Measurements from ENCODE around the gene UCMA. TPM values are rescaled to one million over a fixed set of nuclear protein-coding genes. Genes with fewer than 3 reads are reported as not detected.
"Not testable (repeated sequence)": the region's sequence is repeated elsewhere in the genome, so short reads cannot be mapped to it uniquely, and the experiment has no call there.

Gene UCMA
- total RNA-seq, 4 donors from 2014 or later = 0.69 TPM; not detected in 3

DNA sequence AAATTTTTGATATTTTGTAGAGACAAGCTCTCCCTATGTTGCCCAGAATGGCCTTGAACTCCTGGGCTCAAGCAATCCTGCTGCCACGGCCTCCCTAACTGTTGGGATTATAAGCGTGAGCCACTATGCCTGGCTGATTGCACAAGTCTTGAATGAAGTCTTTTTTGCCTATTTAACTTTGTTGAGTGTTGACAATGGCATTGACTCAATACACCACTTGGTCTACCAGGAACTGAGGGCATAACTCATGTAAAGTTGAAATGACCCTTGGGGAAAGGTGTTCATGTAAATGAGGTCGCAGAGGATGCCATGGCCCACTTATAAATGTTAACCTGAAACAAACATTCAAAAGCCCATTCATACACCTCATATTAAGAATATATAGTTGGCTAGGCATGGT lies 7.4 kb upstream of the UCMA start:
- TF ChIP-seq, protein P1, sequence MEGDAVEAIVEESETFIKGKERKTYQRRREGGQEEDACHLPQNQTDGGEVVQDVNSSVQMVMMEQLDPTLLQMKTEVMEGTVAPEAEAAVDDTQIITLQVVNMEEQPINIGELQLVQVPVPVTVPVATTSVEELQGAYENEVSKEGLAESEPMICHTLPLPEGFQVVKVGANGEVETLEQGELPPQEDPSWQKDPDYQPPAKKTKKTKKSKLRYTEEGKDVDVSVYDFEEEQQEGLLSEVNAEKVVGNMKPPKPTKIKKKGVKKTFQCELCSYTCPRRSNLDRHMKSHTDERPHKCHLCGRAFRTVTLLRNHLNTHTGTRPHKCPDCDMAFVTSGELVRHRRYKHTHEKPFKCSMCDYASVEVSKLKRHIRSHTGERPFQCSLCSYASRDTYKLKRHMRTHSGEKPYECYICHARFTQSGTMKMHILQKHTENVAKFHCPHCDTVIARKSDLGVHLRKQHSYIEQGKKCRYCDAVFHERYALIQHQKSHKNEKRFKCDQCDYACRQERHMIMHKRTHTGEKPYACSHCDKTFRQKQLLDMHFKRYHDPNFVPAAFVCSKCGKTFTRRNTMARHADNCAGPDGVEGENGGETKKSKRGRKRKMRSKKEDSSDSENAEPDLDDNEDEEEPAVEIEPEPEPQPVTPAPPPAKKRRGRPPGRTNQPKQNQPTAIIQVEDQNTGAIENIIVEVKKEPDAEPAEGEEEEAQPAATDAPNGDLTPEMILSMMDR (IDR thresholded peaks at IDR 0.05) = no peak
- no peak for TF ChIP-seq POLR2A (IDR thresholded peaks at IDR 0.05)
- Histone ChIP-seq H3K9me3 (no peaks in the 10 kb centered on the region), H3K4me1 (no peaks in the 10 kb centered on the region), H3K4me3 (no peak overlapping the region), H3K36me3 (no peaks in the 10 kb centered on the region), H3K27ac (no peak overlapping the region), H3K27me3 (no peaks in the 10 kb centered on the region)
- intact Hi-C loops (cut with DNase I; ENCODE audit: low total_unique reads) = no loop called here
- DNase-seq = no peak

DNA sequence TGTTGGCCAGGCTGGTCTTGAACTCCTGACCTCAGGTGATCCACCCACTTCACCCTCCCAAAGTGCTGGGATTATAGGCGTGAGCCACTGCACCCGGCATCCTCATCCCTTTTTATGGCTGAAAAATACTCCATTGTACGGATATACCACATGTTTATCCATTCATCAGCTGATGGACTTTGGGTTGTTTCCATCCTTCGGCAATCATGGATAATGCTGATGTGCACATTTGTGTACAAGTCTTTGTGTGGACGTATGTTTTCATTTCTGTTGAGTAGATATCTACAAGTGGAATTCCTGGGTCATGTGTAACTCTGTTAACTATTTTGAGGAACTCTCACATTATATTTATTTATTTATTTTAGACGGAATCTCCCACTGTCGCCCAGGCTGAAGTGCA lies 5.7 kb upstream of the UCMA start:
- Histone ChIP-seq H3K4me3 (no peak overlapping the region), H3K27me3 (no peaks in the 10 kb centered on the region), H3K36me3 (no peaks in the 10 kb centered on the region), H3K27ac (no peak overlapping the region), H3K9me3 (no peaks in the 10 kb centered on the region), H3K4me1 (no peaks in the 10 kb centered on the region)
- TF ChIP-seq POLR2A (IDR thresholded peaks at IDR 0.05) = no peak
- TF ChIP-seq, protein P1 (IDR thresholded peaks at IDR 0.05) = no peak
- DNase-seq = no peak
- intact Hi-C loops (cut with DNase I; ENCODE audit: low total_unique reads) = no loop called here

DNA sequence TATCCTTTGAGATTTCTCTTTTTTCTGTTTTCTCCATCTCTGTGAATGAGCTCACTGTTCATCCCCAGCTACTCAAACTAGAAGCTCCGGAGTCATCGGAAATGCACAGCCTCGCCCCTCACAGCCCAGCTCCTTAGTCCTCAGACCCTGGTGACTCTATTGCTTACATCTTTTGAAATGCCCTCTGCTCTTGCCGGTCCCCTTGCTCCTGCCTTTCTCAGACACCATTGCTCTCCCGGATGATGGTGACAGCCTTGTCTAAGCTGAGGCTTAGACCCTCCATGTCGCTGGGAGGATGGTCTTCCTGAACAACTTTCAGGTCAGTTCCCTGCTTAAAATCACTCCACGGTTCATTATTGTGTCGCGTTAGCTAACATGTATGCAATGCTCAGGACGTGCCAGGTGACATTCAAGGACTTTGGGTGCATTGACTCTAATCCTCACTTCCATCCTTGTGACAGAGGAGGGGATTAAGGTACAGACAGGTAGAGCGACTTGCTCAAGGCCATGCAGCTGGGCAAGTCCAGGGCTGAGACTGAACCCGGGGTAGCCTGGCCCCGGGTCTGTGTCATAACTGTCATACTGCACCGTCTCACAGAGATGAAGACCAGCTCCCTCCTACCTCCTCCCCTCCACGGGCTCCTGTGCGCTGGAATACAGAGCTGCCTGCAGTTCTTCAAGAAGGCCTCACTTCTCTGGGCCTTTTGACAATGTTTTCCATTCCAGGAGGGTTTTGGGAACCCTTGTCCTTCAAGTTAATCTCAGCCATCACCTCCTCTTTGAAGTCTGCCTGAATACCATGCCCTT lies 4.3 kb upstream of the UCMA start:
- DNase-seq = no peak
- Histone ChIP-seq H3K4me1 (no peaks in the 10 kb centered on the region), H3K9me3 (no peaks in the 10 kb centered on the region), H3K36me3 (no peaks in the 10 kb centered on the region), H3K27me3 (no peaks in the 10 kb centered on the region), H3K27ac (no peak overlapping the region), H3K4me3 (no peak overlapping the region)
- intact Hi-C loops (cut with DNase I; ENCODE audit: low total_unique reads) = no loop called here
- TF ChIP-seq, protein P1 (IDR thresholded peaks at IDR 0.05) = no peak
- no peak for TF ChIP-seq POLR2A (IDR thresholded peaks at IDR 0.05)

DNA sequence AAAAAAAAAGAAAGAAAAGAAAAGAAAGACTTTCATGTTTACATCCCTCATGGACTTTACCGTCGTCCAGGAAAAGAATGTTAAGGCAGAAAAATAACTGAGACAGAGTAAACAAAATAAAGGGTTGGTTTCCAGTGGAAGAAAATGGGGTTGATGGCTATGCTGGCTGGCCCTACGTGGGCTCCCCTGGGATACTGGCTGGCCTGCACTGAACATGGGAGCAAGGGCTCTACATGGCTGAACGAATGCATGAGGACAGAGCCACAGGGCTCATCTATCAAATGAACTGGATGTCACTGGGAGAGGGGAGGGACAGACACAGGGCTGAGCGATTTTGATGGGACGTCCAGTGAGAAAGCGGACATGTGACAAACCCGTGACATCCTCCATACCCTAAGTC lies 2.5 kb upstream of the UCMA start:
- Histone ChIP-seq H3K4me1 (no peaks in the 10 kb centered on the region), H3K4me3 (no peak overlapping the region), H3K9me3 (no peaks in the 10 kb centered on the region), H3K36me3 (no peaks in the 10 kb centered on the region), H3K27ac (no peak overlapping the region), H3K27me3 (no peaks in the 10 kb centered on the region)
- intact Hi-C loops (cut with DNase I; ENCODE audit: low total_unique reads) = no loop called here
- TF ChIP-seq POLR2A (IDR thresholded peaks at IDR 0.05) = no peak
- TF ChIP-seq, protein P1 (IDR thresholded peaks at IDR 0.05) = no peak
- no peak for DNase-seq

DNA sequence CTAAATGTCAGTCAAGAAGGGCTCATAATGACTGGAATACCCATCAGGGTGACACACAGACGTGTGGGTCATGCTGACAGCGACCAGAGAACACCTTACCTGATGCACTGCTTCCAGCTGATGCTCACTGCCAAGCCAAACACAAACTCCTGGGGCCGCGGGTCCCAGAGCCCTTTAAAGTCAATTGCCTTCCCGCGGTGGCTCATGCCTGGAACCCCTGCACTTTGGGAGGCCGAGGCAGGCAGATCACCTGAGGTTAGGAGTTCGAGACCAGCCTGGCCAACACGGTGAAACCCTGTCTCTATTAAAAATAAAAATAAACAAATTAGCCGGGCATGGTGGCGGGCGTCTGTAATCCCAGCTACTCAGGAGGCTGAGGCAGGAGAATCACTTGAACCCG lies 562 bp upstream of the UCMA start:
- H3K36me3 ChIP-seq; H3K27ac ChIP-seq; H3K27me3 ChIP-seq; H3K9me3 ChIP-seq; H3K4me3 ChIP-seq; DNase-seq; intact Hi-C loops (cut with DNase I; ENCODE audit: low total_unique reads); H3K4me1 ChIP-seq: not testable (repeated sequence)

Data from uterus (tissue), 4 donors.